ENCODE results near the gene SPON1.

GRCh38 chr11:14235701-14236100, 273.2 kb downstream of the SPON1 start:
- TF ChIP-seq CTCF (IDR thresholded peaks at IDR 0.05) (no peak), POLR2A (IDR thresholded peaks at IDR 0.05) (no peak)
